MM.1S (cell line): ENCODE data around the gene NLE1.
"Not testable (repeated sequence)": the region's sequence is repeated elsewhere in the genome, so short reads cannot be mapped to it uniquely, and the experiment has no call there.

Experiments
- DNase-seq: peaks from one replicate; pipeline ENCODE4 v3.0.0-alpha.2; 2015
- H2AFZ ChIP-seq: fragments of 300-600 bp; sonication (generic); 2 replicates; pipeline ENCODE4 v1.6.0; 2016; ENCODE audit warnings: antibody characterized with exemption, low read length
- H3F3A ChIP-seq: fragments of 300-600 bp; sonication (generic); 2 replicates; pipeline ENCODE4 v1.6.1; 2016; ENCODE audit warnings: mild to moderate bottlenecking, antibody characterized with exemption, low read length, moderate library complexity, mixed read lengths; ENCODE audit not compliant: insufficient read depth
- H3K27ac ChIP-seq: fragments of 300-600 bp; sonication (generic); 2 replicates; pipeline ENCODE4 v1.5.1; 2016; ENCODE audit warnings: mild to moderate bottlenecking, low read length
- H3K27me3 ChIP-seq: fragments of 300-600 bp; sonication (generic); replicated peaks from 2 replicates; pipeline ENCODE4 v1.6.0; 2016; ENCODE audit warnings: low read length; ENCODE audit not compliant: insufficient read depth
- H3K36me3 ChIP-seq: fragments of 300-600 bp; sonication (generic); replicated peaks from 2 replicates; pipeline ENCODE4 v1.6.1; 2016; ENCODE audit warnings: mild to moderate bottlenecking, low read length, mixed read lengths; ENCODE audit not compliant: insufficient read depth
- H3K4me1 ChIP-seq: fragments of 300-600 bp; sonication (generic); 2 replicates; pipeline ENCODE4 v1.6.1; 2016; ENCODE audit warnings: low read length, mixed read lengths
- H3K4me2 ChIP-seq: fragments of 300-600 bp; sonication (generic); 2 replicates; pipeline ENCODE4 v1.6.0; 2016; ENCODE audit warnings: low read depth, low read length
- H3K4me3 ChIP-seq: fragments of 300-600 bp; sonication (generic); 2 replicates; pipeline ENCODE4 v1.5.1; 2016; ENCODE audit warnings: low read length, mixed read lengths
- H3K79me2 ChIP-seq: fragments of 300-600 bp; sonication (generic); 2 replicates; pipeline ENCODE4 v1.6.1; 2016; ENCODE audit warnings: mixed run types, low read length, mixed read lengths
- H3K9ac ChIP-seq: fragments of 300-600 bp; sonication (generic); 2 replicates; pipeline ENCODE4 v1.6.1; 2016; ENCODE audit warnings: low read length, mixed read lengths
- H3K9me2 ChIP-seq: fragments of 300-600 bp; sonication (generic); replicated peaks from 2 replicates; pipeline ENCODE4 v1.6.1; 2016; ENCODE audit warnings: mild to moderate bottlenecking, low read length, mixed read lengths; ENCODE audit not compliant: insufficient read depth
- H3K9me3 ChIP-seq: fragments of 300-600 bp; sonication (generic); replicated peaks from 2 replicates; pipeline ENCODE4 v1.6.1; 2016; ENCODE audit warnings: mild to moderate bottlenecking, low read length, mixed read lengths; ENCODE audit not compliant: insufficient read depth
- H4K20me1 ChIP-seq: fragments of 300-600 bp; sonication (generic); 2 replicates; pipeline ENCODE4 v1.6.1; 2016; ENCODE audit warnings: mild to moderate bottlenecking, low read length, moderate library complexity, mixed read lengths; ENCODE audit not compliant: insufficient read depth
- EZH2 ChIP-seq: fragments of 300-600 bp; sonication (generic); optimal IDR thresholded peaks from 2 replicates; pipeline ENCODE3; 2017; ENCODE audit warnings: low read depth, mild to moderate bottlenecking, antibody characterized with exemption, low read length, mixed read lengths
- EZH2phosphoT487 ChIP-seq: fragments of 300-600 bp; sonication (generic); IDR thresholded peaks from 2 replicates; pipeline ENCODE4 v1.6.1; 2018; ENCODE audit warnings: antibody characterized with exemption, low read length
- TF ChIP-seq, protein P1 (sequence below): fragments of 300-600 bp; sonication (generic); IDR thresholded peaks from 2 replicates; pipeline ENCODE4 v1.5.1; 2016; ENCODE audit warnings: antibody characterized with exemption, low read length, mixed read lengths

The NLE1 gene

DNA sequence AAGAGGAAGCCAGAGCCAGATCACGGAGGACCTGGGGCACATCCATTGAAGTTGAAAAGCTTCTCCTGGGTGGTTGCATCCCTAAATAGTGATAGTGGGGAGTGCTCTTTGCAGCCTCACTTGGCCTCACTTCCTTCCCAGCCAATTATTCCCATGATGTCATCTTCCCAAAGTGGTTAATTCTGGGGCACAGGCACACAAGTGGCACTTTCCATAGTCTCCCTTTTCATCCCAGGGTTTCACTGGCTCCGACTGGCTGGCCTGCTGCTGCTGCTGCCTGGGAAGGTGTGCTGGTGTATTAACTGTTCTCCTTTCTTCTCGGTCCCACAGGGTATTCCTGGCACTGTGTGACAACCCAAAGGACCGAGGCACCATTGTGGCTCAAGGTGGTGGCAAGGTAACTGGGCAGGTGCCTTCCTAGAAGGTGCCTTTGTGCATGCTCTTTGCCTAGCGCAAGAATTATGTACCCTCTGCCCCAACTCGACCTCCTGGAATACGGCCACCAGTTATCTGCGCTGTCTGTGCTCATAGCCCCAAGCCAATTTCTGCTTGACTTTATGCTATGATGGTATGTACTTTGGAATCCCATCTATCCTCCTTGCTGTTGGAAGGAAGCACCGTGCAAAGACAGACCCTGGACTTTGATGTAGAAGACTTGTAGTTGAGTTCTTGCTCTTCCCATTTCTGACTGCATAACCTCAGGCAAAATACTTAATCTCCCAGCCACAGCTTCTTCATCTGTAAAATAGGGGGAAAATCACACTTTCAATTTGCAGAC lies 33.7 kb upstream of the NLE1 start:
- Histone ChIP-seq H3K9me2 (no peaks in the 10 kb centered on the region), H3K79me2 (no peaks in the 10 kb centered on the region), H3K36me3 (no peaks in the 10 kb centered on the region), H3K4me1 (no peaks in the 10 kb centered on the region), H3K4me3 (no peak overlapping the region), H3K27ac (no peak overlapping the region), H3K27me3 (no peaks in the 10 kb centered on the region), H3F3A (no peaks in the 10 kb centered on the region), H3K9ac (no peak overlapping the region), H3K9me3 (no peaks in the 10 kb centered on the region), H2AFZ (no peak overlapping the region), H3K4me2 (no peak overlapping the region), H4K20me1 (no peaks in the 10 kb centered on the region)
- TF ChIP-seq, protein P1, sequence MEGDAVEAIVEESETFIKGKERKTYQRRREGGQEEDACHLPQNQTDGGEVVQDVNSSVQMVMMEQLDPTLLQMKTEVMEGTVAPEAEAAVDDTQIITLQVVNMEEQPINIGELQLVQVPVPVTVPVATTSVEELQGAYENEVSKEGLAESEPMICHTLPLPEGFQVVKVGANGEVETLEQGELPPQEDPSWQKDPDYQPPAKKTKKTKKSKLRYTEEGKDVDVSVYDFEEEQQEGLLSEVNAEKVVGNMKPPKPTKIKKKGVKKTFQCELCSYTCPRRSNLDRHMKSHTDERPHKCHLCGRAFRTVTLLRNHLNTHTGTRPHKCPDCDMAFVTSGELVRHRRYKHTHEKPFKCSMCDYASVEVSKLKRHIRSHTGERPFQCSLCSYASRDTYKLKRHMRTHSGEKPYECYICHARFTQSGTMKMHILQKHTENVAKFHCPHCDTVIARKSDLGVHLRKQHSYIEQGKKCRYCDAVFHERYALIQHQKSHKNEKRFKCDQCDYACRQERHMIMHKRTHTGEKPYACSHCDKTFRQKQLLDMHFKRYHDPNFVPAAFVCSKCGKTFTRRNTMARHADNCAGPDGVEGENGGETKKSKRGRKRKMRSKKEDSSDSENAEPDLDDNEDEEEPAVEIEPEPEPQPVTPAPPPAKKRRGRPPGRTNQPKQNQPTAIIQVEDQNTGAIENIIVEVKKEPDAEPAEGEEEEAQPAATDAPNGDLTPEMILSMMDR: no peak
- TF ChIP-seq EZH2phosphoT487 (no peak), EZH2 (no peak)
- DNase-seq: no peak

- Histone ChIP-seq H3K79me2 (no peaks in the 10 kb centered on the region), H3K9me3 (no peaks in the 10 kb centered on the region), H3K9me2 (no peaks in the 10 kb centered on the region), H3K4me2 (no peak overlapping the region), H3K9ac (no peak overlapping the region), H3K27me3 (no peaks in the 10 kb centered on the region), H3F3A (no peaks in the 10 kb centered on the region), H3K4me3 (no peak overlapping the region), H4K20me1 (no peaks in the 10 kb centered on the region), H3K4me1 (no peaks in the 10 kb centered on the region), H3K27ac (no peak overlapping the region), H2AFZ (no peak overlapping the region), H3K36me3 (no peaks in the 10 kb centered on the region)
- TF ChIP-seq EZH2 (no peak), EZH2phosphoT487 (no peak)
- TF ChIP-seq, protein P1: no peak
- no peak for DNase-seq
Measured at GRCh38 chr17:35174835-35175334, 32.8 kb upstream of the NLE1 start.

- H3K27me3 ChIP-seq, H3K9me2 ChIP-seq, H2AFZ ChIP-seq, H3K4me3 ChIP-seq, H3F3A ChIP-seq, H3K4me1 ChIP-seq, H3K36me3 ChIP-seq, H3K9ac ChIP-seq, H4K20me1 ChIP-seq, DNase-seq, H3K4me2 ChIP-seq, H3K27ac ChIP-seq, H3K9me3 ChIP-seq, H3K79me2 ChIP-seq: not testable (repeated sequence)
Measured at GRCh38 chr17:35172321-35172720, 30.2 kb upstream of the NLE1 start.

DNA sequence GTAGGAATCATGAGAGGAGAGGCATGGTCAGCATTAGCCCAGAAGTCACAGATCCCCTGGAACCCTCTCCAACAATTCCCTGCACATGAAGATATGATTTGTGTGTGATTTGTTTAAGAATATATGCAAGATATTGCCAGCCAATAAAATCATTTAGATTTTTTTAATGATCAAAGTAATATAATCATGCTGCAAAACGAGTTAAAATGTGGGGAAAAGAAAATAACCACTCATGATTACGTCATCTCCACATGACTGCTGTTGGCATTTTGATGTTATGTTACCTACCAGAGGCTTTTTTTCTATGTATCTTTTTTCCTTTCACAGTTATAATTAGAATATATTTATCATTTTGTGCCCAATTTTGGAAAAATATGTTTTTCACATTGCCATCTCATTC lies 29.7 kb upstream of the NLE1 start:
- Histone ChIP-seq H3K27me3 (no peaks in the 10 kb centered on the region), H2AFZ (no peak overlapping the region)
- TF ChIP-seq EZH2: no peak
- TF ChIP-seq, protein P1: no peak
- TF ChIP-seq EZH2phosphoT487: no peak

More for the DNA sequence above, 29.7 kb upstream of the NLE1 start:
- H3K4me1 ChIP-seq: no peaks in the 10 kb centered on the region
- H3K9me2 ChIP-seq: no peaks in the 10 kb centered on the region
- no peaks in the 10 kb centered on the region for H3F3A ChIP-seq
- no peak overlapping the region for H3K9ac ChIP-seq
- no peak overlapping the region for H3K4me2 ChIP-seq
- H3K79me2 ChIP-seq: no peaks in the 10 kb centered on the region
- no peaks in the 10 kb centered on the region for H3K9me3 ChIP-seq
- H3K27ac ChIP-seq: no peak overlapping the region
- H4K20me1 ChIP-seq: no peaks in the 10 kb centered on the region
- H3K36me3 ChIP-seq: no peaks in the 10 kb centered on the region
- H3K4me3 ChIP-seq: no peak overlapping the region
- no peak for DNase-seq
